H1 (cell line): ENCODE measurements around the gene PRKAR1B.

ENCODE experiments used
- SUZ12 ChIP-seq: fragments of 200-600 bp; sonication (generic); IDR thresholded peaks from 2 replicates; pipeline ENCODE4 v1.6.1; 2012; ENCODE audit warnings: mild to moderate bottlenecking, inconsistent platforms, low read length, moderate library complexity, mixed read lengths
- TAF1 ChIP-seq: IDR thresholded peaks from 2 replicates; pipeline ENCODE4 v1.6.1; 2011; ENCODE audit warnings: mild to moderate bottlenecking, low read depth, low read length
- TCF12 ChIP-seq: IDR thresholded peaks from 2 replicates; pipeline ENCODE4 v1.6.1; 2011; ENCODE audit warnings: low read depth, mild to moderate bottlenecking, low read length
- USF2 ChIP-seq: IDR thresholded peaks from 2 replicates; pipeline ENCODE4 v1.6.1; 2011; ENCODE audit warnings: low read length, improper control_type of control experiment
- ZNF274 ChIP-seq: IDR thresholded peaks from 2 replicates; pipeline ENCODE4 v1.7.0; 2012; ENCODE audit warnings: low read length, borderline replicate concordance; ENCODE audit errors: extremely low read depth
- TF ChIP-seq, protein P1 (sequence below), 3 experiments: IDR thresholded peaks; 1 replicate in 2 of 3; 2 replicates in 1 of 3; pipeline versions ENCODE4 v1.5.1 to v1.6.1; 2011; ENCODE audit warnings: low read length in 3 of 3, mild to moderate bottlenecking in 3 of 3, inconsistent platforms in 2 of 3, low read depth in 1 of 3, moderate library complexity in 1 of 3; ENCODE audit not compliant: insufficient read depth in 1 of 3; ENCODE audit errors: control extremely low read depth in 1 of 3

DNA sequence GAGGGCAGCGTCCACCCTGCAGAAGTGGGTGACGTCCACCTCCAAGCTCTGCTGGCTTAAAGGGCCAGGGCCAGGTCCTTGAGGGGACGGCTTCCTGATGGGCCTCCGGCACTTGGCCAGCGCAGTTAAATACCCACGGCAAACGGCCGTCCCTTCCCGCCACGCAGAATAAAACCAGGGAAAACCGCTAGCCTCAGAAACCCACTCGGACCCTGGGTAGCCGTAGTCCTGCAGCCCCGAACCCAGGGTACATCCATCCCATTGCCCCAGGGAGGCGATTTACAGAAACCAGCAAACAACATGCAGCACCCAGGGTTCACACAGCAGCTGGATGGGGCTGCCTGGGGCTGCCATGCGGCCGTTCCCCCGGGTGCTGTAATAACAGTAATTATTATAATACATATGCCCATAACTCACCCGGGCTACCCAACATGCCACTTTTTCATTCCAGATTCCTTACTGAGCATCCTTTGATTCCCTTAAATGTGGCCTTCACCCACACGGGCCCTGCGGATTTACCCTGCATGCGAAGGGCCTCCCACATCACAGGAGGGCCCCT lies 126.0 kb downstream of the PRKAR1B start:
- TF ChIP-seq TAF1 (no peak), USF2 (no peak), SUZ12 (no peak), ZNF274 (no peak), TCF12 (no peak)
- TF ChIP-seq, protein P1, sequence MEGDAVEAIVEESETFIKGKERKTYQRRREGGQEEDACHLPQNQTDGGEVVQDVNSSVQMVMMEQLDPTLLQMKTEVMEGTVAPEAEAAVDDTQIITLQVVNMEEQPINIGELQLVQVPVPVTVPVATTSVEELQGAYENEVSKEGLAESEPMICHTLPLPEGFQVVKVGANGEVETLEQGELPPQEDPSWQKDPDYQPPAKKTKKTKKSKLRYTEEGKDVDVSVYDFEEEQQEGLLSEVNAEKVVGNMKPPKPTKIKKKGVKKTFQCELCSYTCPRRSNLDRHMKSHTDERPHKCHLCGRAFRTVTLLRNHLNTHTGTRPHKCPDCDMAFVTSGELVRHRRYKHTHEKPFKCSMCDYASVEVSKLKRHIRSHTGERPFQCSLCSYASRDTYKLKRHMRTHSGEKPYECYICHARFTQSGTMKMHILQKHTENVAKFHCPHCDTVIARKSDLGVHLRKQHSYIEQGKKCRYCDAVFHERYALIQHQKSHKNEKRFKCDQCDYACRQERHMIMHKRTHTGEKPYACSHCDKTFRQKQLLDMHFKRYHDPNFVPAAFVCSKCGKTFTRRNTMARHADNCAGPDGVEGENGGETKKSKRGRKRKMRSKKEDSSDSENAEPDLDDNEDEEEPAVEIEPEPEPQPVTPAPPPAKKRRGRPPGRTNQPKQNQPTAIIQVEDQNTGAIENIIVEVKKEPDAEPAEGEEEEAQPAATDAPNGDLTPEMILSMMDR (IDR thresholded peaks at IDR 0.05; ENCODE audit: control extremely low read depth in 1 of 3, insufficient read depth in 1 of 3, low read depth in 1 of 3, low read length in 3 of 3) = no peak
